GM12892 (cell line): Measurements from ENCODE around the gene CCDC50.

ENCODE experiments used
- DNase-seq: peaks from one replicate; pipeline ENCODE4 v3.0.0; 2011; ENCODE audit not compliant: insufficient read length
- FAIRE-seq: peaks from 2 replicates; lab custom pipeline; 2011; peaks lifted over from hg19 to GRCh38; lab: Jason Lieb, UNC
- POLR2A ChIP-seq: IDR thresholded peaks from 2 replicates; pipeline ENCODE4 v1.6.1; 2011; ENCODE audit warnings: low read depth, low read length, control low read depth
- POLR2AphosphoS5 ChIP-seq: IDR thresholded peaks from 2 replicates; pipeline ENCODE4 v1.6.1; 2011; ENCODE audit warnings: low read depth, low read length, control low read depth
- TAF1 ChIP-seq: IDR thresholded peaks from 2 replicates; pipeline ENCODE4 v1.6.1; 2011; ENCODE audit warnings: low read depth, mild to moderate bottlenecking, control low read depth, low read length, borderline replicate concordance

Gene CCDC50

DNA sequence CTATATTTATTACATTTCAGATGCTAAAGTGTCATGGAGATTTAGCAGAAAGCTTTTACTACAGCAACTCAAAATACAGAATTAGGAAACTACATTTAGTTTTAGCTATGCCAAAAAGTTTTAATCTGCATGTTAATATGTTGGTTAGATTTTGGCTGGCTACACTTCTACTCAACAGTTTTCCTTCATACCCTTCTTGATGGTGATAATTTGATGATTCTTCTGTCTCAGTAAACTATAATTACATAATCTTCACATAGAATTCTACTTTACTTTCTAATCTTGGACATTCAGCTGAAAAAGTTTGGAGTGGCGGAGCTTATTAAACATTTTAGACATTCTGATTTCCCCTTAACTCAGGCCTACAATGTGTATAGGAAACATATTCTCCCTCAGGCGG is 11.2 kb downstream of the CCDC50 start:
- DNase-seq (no peak), FAIRE-seq (no peak)
- TF ChIP-seq POLR2A: no peak
- TF ChIP-seq POLR2AphosphoS5: no peak
- TF ChIP-seq TAF1: no peak

DNA sequence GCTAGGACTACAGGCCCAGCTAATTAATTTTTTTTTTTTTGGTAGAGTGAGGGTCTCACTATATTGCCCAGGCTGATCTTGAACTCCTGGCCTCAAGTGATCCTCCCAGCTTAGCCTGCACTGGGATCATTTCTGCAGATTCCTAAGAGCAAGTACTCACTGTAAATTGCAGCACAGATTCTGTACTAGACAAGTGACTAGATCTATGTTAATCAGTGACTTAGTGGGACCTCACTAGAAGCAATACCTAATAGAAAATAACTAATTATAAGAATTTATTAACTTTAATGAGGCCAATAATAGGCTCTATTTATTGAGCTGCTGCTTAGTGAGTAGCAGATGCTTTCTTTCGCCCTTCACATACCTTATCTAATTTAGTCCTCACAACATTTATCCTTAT is 11.8 kb downstream of the CCDC50 start:
- TF ChIP-seq POLR2A (no peak), POLR2AphosphoS5 (no peak), TAF1 (no peak)
- no peak for FAIRE-seq
- no peak for DNase-seq

DNA sequence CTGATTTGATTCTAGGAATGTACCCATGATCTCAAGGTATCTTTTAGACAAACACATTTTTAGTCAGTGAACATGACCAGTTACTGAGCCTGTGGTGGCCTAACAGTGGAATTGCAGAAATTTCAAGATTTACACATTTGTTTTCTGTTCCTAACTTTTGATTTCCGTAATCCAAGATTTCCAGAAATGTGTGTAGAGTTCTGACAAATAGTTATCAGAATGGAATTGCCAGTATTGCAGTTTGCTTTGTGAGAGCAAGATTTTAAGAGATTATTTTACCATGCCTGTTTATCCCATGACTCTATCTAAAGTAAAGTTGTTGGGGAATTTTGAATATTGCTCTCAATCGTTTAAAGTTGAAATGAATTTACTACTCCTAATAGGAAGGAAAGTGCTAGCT is 12.8 kb downstream of the CCDC50 start:
- TF ChIP-seq POLR2A: no peak
- TF ChIP-seq TAF1: no peak
- no peak for TF ChIP-seq POLR2AphosphoS5
- FAIRE-seq (no peak), DNase-seq (no peak)

DNA sequence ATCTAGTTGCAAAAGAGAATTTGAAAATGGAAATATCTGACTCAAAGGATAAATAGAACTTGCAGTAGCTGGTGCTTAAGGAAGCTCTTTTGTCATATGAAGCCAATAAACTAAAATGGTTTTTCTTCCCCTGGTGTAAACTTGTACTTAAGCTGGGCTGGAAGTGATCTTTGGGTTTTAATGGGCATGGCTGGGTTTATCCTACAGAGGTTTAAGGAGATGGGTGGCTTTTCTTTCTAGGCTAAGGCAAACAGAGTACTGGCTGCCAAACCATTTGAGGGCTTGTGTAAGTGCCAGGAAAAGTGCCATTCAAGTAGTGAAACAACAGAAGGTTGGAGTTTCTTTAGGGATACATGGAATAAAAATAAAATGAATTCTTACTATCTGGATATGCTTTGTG is 13.2 kb downstream of the CCDC50 start:
- TF ChIP-seq TAF1 (no peak), POLR2AphosphoS5 (no peak), POLR2A (no peak)
- FAIRE-seq (no peak), DNase-seq (no peak)

DNA sequence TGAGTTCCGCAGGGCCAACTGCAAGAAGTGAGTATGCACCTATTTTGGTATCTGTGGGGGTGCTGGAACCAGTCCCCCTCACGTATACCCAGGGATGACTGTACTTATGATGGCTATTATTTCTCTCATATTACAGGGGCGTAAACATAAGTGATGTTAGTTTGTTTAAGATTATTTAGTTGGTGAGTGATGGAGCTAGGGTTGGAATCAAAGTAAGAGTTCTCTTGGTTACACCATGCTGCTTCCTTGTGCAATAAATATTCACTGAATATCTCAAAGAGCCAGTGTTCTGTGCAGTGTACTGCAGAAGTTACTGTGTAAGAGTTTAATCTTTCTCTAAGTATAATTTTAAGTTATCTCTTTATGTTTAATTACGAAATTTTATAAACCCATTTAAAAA is 13.9 kb downstream of the CCDC50 start:
- TF ChIP-seq TAF1: no peak
- FAIRE-seq (no peak), DNase-seq (no peak)

DNA sequence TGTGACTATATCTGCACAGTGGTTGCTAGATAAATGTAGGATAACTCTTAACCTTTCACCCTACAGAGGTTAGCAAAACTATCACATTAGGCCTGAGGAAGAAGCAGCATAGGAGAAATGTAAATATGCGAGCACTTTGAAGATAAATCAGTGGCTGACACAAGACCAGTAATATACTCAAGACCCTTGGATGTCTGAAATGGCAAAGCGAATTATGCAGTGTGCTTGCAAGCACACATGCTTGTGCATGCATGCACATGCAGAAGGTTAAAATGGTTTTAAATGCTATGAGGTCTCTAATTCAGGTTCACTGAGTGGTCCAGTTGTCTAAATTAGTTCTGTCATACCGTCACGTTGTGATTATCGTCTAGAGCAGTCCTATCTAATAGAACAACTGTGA is 14.7 kb downstream of the CCDC50 start:
- DNase-seq (no peak), FAIRE-seq (peak; percentile 73)
- TF ChIP-seq POLR2AphosphoS5 (no peak), POLR2A (no peak), TAF1 (no peak)

DNA sequence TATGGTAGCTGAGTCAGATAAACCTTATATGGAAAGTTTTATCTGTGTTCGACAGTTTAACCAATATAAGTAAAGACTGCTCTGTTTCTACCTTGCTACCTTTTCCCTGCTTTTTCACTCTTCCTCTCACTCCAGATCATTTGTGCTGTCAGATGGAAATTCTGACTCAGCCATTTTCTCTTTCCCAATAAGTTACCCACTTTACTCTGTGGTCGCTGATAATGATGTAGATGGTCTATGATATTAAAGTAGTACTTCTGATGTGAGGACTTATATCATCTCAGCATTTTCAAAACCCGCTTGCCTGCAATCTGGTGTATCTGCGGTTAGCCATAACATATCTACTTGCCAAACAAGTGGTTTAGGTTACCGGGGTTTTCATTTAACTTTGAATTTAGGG is 16.1 kb downstream of the CCDC50 start:
- no peak for FAIRE-seq
- TF ChIP-seq POLR2A (no peak), TAF1 (no peak)
- DNase-seq: no peak

DNA sequence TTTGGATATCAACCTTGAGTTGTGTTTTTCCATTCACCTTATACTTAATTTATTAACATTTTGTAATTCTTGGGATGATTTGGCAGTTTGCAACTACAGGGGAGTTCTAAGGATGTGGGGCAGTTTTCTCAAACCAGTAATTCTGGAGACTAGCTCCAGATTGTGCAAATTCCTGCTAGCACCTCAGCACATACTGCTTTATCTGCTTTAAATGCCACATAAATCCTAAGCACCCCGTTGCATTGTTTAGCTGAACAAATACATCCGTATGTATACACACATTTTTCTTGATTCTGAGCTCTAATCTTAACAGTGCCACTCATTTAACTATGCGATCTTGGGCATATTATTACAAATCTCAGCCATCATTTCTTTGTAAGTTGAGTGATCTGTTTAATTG is 18.0 kb downstream of the CCDC50 start:
- FAIRE-seq: no peak
- no peak for TF ChIP-seq POLR2AphosphoS5
- TF ChIP-seq POLR2A: no peak
- no peak for TF ChIP-seq TAF1
- DNase-seq: no peak

DNA sequence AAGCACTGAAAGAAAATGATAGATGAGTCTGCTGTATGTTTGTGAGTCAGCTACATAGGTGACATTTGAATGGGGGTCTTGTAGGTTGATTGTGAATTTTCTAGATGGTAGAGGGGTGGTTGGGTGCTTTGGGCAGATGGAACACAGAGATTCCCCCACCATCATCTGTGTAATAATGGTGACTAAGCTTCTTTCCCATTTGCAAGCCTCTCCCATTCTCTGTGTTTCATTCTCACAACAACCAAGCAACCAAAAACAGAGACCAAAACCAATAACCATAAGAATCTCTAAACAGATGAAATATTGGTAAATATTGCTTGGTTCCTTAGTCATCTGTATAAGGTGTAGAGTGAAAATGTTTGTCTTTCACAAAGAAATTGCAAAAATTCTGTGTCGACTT is 18.9 kb downstream of the CCDC50 start:
- DNase-seq (no peak), FAIRE-seq (no peak)
- TF ChIP-seq POLR2A: no peak
- TF ChIP-seq TAF1: no peak
- TF ChIP-seq POLR2AphosphoS5: no peak

DNA sequence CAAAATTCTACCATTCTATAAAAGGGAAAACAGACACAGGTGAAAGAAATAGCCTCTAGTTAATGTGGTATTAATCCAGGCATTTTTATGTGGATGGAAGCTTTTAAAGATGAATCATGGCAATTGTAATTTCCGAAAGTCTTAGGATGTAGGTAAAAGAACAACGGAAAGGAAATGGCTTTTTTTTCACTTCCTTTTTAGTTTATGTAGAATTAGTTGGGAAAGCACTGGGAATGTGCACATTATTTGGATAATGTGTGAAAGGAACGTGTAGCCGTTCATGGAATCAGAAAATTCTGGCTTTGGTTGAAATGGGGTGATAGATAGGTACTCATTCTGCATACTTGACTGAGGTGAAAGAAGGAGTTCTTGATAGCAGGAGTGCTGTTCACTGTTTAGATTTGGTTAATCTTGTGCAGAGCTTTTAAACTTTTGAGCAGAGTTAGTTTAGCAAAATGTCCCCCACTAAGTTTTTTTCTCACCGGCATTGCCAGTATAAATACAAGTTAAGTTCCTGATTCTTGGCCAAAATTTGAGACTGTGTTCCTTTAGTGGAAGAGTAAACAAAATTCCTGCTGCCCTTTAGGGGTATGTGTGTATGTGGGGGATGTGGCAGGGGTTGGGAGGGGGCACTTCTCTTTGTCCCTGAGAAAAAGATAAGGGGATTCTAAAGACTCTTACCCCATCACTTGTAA is 21.3 kb downstream of the CCDC50 start:
- TF ChIP-seq TAF1 (no peak), POLR2AphosphoS5 (no peak), POLR2A (no peak)
- DNase-seq (no peak), FAIRE-seq (peak; percentile 21)

DNA sequence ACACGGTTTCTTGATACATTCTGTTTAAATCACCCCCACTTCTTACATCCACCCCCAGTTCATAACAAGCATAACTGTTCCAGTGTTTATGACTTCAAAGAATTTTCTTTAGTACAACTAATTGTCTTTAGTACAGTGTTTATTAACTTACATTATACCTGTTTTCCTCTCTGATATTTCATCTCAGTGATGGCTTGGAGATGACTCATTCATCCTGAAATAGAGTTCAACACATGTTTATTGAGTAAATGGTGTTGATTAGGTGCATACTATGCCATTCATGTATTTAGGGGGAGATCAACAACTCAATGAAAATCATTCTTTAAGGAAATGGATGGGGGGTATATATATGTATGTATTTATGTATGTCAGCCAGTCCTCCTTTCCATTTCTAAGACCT is 22.8 kb downstream of the CCDC50 start:
- FAIRE-seq (no peak), DNase-seq (no peak)
- TF ChIP-seq TAF1: no peak
- TF ChIP-seq POLR2AphosphoS5: no peak
- no peak for TF ChIP-seq POLR2A

DNA sequence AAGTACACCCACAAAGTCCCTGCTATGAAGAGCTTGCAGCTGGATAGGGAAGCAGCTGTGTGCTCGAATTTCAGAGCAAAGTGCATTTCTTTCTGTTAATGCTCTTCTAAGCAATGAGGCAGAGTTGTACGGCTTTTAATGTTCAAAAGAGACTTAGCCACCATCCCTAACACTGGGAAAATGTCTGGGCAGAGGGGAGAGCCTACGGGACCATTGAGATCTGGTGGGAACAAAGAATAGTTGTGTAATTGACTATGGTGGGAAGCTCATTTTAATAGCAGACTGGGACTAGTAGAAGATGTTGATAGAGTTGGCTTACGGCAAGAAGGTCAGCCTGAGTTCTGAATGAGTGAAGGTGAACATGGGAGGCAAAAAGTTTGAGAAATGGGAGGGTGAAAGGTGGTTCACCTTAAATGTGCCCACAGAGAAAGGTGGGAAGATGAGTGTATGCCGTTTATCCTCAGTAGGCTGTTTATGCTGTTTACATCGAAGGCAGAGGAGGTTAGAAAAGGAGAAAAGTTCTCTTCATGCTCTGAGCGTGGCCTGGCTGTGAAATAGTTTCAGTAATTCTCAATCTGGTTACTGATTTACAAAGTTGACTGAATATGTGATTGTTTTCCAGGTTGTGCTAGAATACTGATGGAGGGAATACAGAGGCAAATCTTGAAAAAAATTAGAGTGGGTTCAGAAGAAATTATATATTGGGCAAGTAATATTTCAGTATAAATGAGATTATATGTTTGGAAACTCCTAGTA is 24.0 kb downstream of the CCDC50 start:
- FAIRE-seq (no peak), DNase-seq (no peak)
- TF ChIP-seq POLR2A (no peak), TAF1 (no peak), POLR2AphosphoS5 (no peak)

DNA sequence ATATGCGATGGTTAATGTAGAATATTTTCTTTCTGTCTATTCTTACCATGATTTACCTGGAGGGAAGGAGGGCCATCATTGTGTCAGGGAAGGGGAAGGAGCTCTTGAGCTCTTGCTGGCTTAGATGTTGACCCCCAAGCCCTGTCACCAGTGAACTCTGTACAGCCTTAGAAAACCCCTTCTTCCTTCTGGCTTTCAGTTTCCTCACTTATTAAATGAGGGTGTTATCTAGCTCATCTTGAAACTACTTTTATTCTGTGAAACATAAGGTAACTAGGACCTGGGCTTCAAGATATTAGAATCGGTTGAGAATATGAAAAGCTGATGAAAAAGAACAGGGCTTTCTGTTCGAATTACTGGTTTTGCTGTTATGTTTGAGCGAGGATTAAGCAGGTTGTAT is 26.2 kb downstream of the CCDC50 start:
- DNase-seq (no peak), FAIRE-seq (peak; percentile 80)
- no peak for TF ChIP-seq TAF1
- TF ChIP-seq POLR2A: no peak
- no peak for TF ChIP-seq POLR2AphosphoS5
